NB4 (cell line): ENCODE measurements around the gene SCGB2A2.

Experiments
- POLR2A ChIP-seq: IDR thresholded peaks from 2 replicates; pipeline ENCODE4 v1.6.1; 2011; ENCODE audit warnings: mild to moderate bottlenecking; ENCODE audit not compliant: insufficient read length; ENCODE audit errors: extremely low read depth
- TF ChIP-seq, protein P1 (sequence below): IDR thresholded peaks from 2 replicates; pipeline ENCODE4 v1.6.1; 2011; ENCODE audit warnings: low read depth, low read length

DNA sequence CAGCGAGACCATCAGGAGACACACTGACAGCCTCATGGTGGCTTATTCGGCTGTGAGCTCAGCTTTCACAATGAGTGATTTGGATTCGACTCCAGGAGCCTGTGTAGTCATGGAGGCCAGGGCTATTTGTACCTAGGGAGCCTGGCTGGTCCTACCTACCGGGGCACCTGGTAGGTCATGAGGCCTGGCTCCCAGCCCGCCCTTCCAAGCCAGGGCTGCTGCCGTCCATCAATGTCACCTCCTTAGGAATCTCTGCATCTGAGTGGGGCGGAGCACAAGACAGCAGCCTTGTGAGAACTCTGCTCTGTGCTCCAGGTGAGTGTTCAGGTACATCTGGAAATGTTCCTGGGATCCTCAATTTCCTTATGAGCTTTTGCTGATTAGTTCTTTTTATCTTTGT, 29.0 kb downstream of the SCGB2A2 start, which contains the start of gene SCGB1D4:
- TF ChIP-seq, protein P1, sequence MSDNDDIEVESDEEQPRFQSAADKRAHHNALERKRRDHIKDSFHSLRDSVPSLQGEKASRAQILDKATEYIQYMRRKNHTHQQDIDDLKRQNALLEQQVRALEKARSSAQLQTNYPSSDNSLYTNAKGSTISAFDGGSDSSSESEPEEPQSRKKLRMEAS = no peak
- no peak for TF ChIP-seq POLR2A
